HuH-7.5 (cell line): ENCODE data around the gene JDP2.

Source experiments
- DNase-seq: peaks from one replicate; pipeline ENCODE4 v3.0.0; 2011; ENCODE audit warnings: low spot score

JDP2 gene

GRCh38 chr14:75409316-75410205, 18.3 kb upstream of the JDP2 start:
- DNase-seq = no peak

- no peak for DNase-seq
Measured at GRCh38 chr14:75411214-75411540, 16.6 kb upstream of the JDP2 start.

GRCh38 chr14:75413013-75413412, 14.8 kb upstream of the JDP2 start:
- no peak for DNase-seq

GRCh38 chr14:75417674-75418073, 10.1 kb upstream of the JDP2 start:
- no peak for DNase-seq

- no peak for DNase-seq
Measured at GRCh38 chr14:75418850-75419768, 8.7 kb upstream of the JDP2 start.

GRCh38 chr14:75422169-75422568, 5.7 kb upstream of the JDP2 start:
- DNase-seq = no peak

- DNase-seq = no peak
Measured at GRCh38 chr14:75424496-75424895, 3.3 kb upstream of the JDP2 start.

GRCh38 chr14:75425446-75425845, 2.4 kb upstream of the JDP2 start:
- no peak for DNase-seq

- no peak for DNase-seq
Measured at GRCh38 chr14:75426332-75427125, 1.3 kb upstream of the JDP2 start.

GRCh38 chr14:75427126-75427481, 718 bp upstream of the JDP2 start:
- DNase-seq = no peak

- peak; percentile 42 for DNase-seq
Measured at GRCh38 chr14:75428230-75429104, 645 bp downstream of the JDP2 start.

- DNase-seq = no peak
Measured at GRCh38 chr14:75429562-75429961, 1.7 kb downstream of the JDP2 start.

- no peak for DNase-seq
Measured at GRCh38 chr14:75430116-75430515, 2.3 kb downstream of the JDP2 start.

- no peak for DNase-seq
Measured at GRCh38 chr14:75430526-75430925, 2.7 kb downstream of the JDP2 start.

GRCh38 chr14:75430976-75431375, 3.2 kb downstream of the JDP2 start:
- no peak for DNase-seq

- DNase-seq = no peak
Measured at GRCh38 chr14:75431827-75432226, 4.0 kb downstream of the JDP2 start.

- no peak for DNase-seq
Measured at GRCh38 chr14:75432411-75432810, 4.6 kb downstream of the JDP2 start.

- DNase-seq = no peak
Measured at GRCh38 chr14:75433631-75434071, 5.8 kb downstream of the JDP2 start.

GRCh38 chr14:75434138-75434889, 6.5 kb downstream of the JDP2 start:
- no peak for DNase-seq

- no peak for DNase-seq
Measured at GRCh38 chr14:75434890-75435248, 7.0 kb downstream of the JDP2 start.

- DNase-seq = no peak
Measured at GRCh38 chr14:75435473-75435872, 7.7 kb downstream of the JDP2 start.
